Vagina (tissue), 2 donors: ENCODE data around the gene GPR142. TPM values are rescaled to one million over a fixed set of nuclear protein-coding genes. Genes with fewer than 3 reads are reported as not detected.

Experiments used
- DNase-seq, 2 donors: peaks; one replicate each; pipeline ENCODE4 v3.0.0-alpha.2; 2017; ENCODE audit errors: extremely low spot score in 2 of 2
- H3K27ac ChIP-seq: fragments of 200-600 bp; sonication (generic); one replicate; pipeline ENCODE4 v1.5.1; 2019
- H3K27me3 ChIP-seq: fragments of 200-600 bp; sonication (generic); one replicate; pipeline ENCODE4 v1.5.1; 2019
- H3K36me3 ChIP-seq, 2 donors: fragments of 200-600 bp; sonication (generic); one replicate each; pipeline ENCODE4 v1.5.1; 2017 to 2019
- H3K4me1 ChIP-seq: fragments of 200-600 bp; sonication (generic); one replicate; pipeline ENCODE4 v1.5.1; 2019
- H3K4me3 ChIP-seq, 2 donors: fragments of 200-600 bp; sonication (generic); 1 replicate in 1 of 2; 2 replicates in 1 of 2; pipeline ENCODE4 v1.5.1; 2016 to 2019
- H3K9me3 ChIP-seq: fragments of 200-600 bp; sonication (generic); one replicate; pipeline ENCODE4 v1.5.1; 2019
- POLR2A ChIP-seq, 2 donors: fragments of 450-650 bp; IDR thresholded peaks; one replicate each; pipeline ENCODE4 v1.6.1; 2017; ENCODE audit warnings: antibody characterized with exemption in 2 of 2, mild to moderate bottlenecking in 2 of 2, moderate library complexity in 2 of 2
- POLR2AphosphoS5 ChIP-seq, 2 donors: sonication (generic); formaldehyde crosslinking; IDR thresholded peaks; one replicate each; pipeline ENCODE4 v1.9.0; 2017; ENCODE audit warnings: antibody characterized with exemption in 2 of 2, mild to moderate bottlenecking in 2 of 2, low read depth in 1 of 2; ENCODE audit not compliant: insufficient read depth in 1 of 2
- intact Hi-C: fragments of 100-400 bp; cut with DNase I; formaldehyde crosslinking; loops from one replicate; pipeline ENCODE4 v1.15.1; 2023
- total RNA-seq: library from RNA; depleted of rRNA; stranded (reverse); fragments of >200 nt; gene quantifications from one replicate; pipeline ENCODE4 v1.2.3, GENCODE V29; 2016
- TF ChIP-seq, protein P1 (sequence below), 3 experiments: fragments of 450-650 bp in 2 of 3; fragments of 200-600 bp in 1 of 3; sonication (generic) in 1 of 3; IDR thresholded peaks; one replicate each; pipeline ENCODE4 v1.5.1; 2017 to 2019; ENCODE audit warnings: antibody characterized with exemption in 3 of 3, mild to moderate bottlenecking in 2 of 3, moderate library complexity in 2 of 3

GPR142 gene
- total RNA-seq, 1 donor from 2014 or later = 0.98 TPM

DNA sequence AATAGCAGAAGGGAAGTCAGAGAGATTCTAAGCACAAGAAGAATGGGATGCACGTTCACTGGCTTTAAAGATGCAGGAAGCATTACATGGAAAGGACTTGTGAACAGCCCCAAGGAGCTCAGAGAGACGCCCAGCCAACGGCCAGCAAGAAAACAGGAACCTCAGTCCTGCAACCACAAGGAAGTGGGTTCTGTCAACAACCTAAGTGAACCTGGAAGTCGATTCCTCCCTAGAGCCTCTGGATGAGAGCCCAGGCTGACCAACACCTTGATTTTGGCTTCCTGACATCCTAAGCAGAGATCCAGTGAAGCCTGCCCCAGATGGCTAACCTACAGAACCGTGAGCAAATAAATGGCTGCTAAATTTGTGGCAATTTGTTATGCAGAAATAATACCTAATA is 24.5 kb downstream of the GPR142 start:
- TF ChIP-seq, protein P1, sequence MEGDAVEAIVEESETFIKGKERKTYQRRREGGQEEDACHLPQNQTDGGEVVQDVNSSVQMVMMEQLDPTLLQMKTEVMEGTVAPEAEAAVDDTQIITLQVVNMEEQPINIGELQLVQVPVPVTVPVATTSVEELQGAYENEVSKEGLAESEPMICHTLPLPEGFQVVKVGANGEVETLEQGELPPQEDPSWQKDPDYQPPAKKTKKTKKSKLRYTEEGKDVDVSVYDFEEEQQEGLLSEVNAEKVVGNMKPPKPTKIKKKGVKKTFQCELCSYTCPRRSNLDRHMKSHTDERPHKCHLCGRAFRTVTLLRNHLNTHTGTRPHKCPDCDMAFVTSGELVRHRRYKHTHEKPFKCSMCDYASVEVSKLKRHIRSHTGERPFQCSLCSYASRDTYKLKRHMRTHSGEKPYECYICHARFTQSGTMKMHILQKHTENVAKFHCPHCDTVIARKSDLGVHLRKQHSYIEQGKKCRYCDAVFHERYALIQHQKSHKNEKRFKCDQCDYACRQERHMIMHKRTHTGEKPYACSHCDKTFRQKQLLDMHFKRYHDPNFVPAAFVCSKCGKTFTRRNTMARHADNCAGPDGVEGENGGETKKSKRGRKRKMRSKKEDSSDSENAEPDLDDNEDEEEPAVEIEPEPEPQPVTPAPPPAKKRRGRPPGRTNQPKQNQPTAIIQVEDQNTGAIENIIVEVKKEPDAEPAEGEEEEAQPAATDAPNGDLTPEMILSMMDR (IDR thresholded peaks at IDR 0.05) = no peak
- H3K27ac ChIP-seq = no peak overlapping the region
- intact Hi-C loops = no loop called here
- no peaks in the 10 kb centered on the region for H3K4me1 ChIP-seq
- H3K27me3 ChIP-seq = no peaks in the 10 kb centered on the region
- H3K36me3 ChIP-seq = no peaks in the 10 kb centered on the region
- H3K9me3 ChIP-seq = no peaks in the 10 kb centered on the region
- H3K4me3 ChIP-seq = no peak overlapping the region
- no peak for DNase-seq

DNA sequence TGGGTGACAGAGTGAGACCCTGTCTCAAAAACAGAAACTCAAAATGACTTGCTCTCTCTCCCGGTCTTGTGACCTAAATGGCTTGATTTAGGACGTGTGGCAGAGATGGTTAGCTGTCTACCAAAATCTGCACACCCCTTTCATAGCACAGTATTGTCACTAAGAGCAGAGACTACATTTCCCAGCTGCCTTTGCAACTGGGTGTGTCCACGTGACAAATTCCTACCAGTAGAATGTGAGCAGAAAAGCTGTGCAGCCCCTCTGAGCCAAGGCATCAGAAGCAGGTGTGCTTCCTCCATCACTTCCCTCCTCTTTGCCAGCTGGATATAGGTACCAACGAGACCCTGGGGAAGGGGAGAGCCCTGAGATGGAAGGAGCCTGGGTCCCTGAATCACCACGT is 25.5 kb downstream of the GPR142 start:
- TF ChIP-seq, protein P1 (IDR thresholded peaks at IDR 0.05) = no peak
- TF ChIP-seq POLR2AphosphoS5 (IDR thresholded peaks at IDR 0.05; ENCODE audit: insufficient read depth in 1 of 2, low read depth in 1 of 2) (no peak), POLR2A (IDR thresholded peaks at IDR 0.05) (no peak)
- Histone ChIP-seq H3K4me3 (no peak overlapping the region), H3K4me1 (no peaks in the 10 kb centered on the region), H3K36me3 (no peaks in the 10 kb centered on the region), H3K9me3 (no peaks in the 10 kb centered on the region), H3K27ac (no peak overlapping the region), H3K27me3 (no peaks in the 10 kb centered on the region)
- DNase-seq = no peak
- intact Hi-C loops = no loop called here

DNA sequence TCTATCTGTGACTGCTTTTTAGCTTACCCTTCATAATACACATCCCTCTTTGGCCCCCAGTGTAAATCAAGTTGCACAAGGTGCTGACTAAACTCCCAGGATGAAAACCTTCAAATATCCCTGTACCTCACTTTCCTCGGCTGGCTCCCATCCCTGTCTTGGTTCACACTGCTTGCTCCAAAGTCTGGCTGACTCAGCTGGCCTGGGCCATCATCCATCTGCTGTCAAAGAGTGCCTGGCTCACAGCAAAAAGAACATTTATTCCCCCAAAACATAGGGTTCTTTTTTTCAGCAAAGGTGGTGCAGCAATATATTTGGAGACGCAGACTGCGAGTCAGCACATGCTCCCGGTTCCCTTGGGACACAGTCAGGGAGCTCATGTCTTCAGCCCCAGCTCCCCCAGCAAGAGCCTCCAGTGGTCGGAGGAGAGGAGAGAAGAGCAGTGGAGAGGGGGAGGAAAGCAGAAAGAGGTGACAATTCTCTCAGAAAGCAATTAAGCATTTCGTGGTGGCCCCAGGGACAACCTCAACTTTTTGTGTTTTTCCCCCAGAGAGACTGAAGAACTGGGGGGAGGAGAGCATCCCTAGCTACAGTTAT is 26.1 kb downstream of the GPR142 start:
- TF ChIP-seq, protein P1 (IDR thresholded peaks at IDR 0.05) = no peak
- TF ChIP-seq POLR2AphosphoS5 (IDR thresholded peaks at IDR 0.05; ENCODE audit: insufficient read depth in 1 of 2, low read depth in 1 of 2) (no peak), POLR2A (IDR thresholded peaks at IDR 0.05) (no peak)
- Histone ChIP-seq H3K36me3 (no peaks in the 10 kb centered on the region), H3K9me3 (no peaks in the 10 kb centered on the region), H3K4me1 (no peaks in the 10 kb centered on the region), H3K27me3 (no peaks in the 10 kb centered on the region), H3K4me3 (no peak overlapping the region), H3K27ac (no peak overlapping the region)
- DNase-seq = no peak
- intact Hi-C loops = no loop called here

DNA sequence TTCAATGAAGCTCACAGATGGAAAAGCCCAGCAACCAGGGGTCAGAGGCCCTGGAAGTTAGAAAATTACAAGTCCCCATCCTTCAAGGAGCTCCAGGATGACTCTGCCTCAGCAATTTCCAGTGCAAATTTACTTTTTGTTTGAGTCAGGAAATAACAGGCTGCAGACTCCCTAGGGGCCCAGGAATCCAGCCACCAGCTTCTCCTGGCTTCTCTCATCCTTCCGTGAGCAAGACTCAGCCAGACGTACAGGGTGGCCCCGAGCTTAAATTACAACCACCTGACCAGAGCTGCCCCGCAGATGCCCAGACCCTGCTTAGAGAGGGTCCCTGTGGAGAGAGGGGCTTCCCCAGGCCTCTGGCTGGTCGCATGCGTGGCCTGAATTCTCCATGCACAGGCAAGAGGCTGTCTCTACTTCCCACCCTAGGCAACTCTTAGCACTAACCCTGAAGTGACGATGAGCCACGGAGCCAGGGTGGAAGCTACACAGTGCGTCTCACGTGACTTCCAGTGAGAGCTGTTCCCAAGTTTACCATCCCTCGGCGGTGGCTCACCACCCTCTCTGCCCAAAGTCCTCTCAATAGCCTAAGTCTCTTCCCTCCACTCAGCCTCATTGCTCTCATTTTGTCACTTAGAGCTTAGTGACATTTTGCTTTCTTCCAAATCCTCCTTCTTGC is 27.1 kb downstream of the GPR142 start:
- no peak overlapping the region for H3K4me3 ChIP-seq
- intact Hi-C loops = no loop called here
- no peaks in the 10 kb centered on the region for H3K4me1 ChIP-seq
- H3K9me3 ChIP-seq = no peaks in the 10 kb centered on the region
- H3K27me3 ChIP-seq = no peaks in the 10 kb centered on the region
- no peak overlapping the region for H3K27ac ChIP-seq
- no peak for DNase-seq
- H3K36me3 ChIP-seq = no peaks in the 10 kb centered on the region
- TF ChIP-seq POLR2A (IDR thresholded peaks at IDR 0.05) (no peak), POLR2AphosphoS5 (IDR thresholded peaks at IDR 0.05; ENCODE audit: insufficient read depth in 1 of 2, low read depth in 1 of 2) (no peak)
- TF ChIP-seq, protein P1 (IDR thresholded peaks at IDR 0.05) = no peak

DNA sequence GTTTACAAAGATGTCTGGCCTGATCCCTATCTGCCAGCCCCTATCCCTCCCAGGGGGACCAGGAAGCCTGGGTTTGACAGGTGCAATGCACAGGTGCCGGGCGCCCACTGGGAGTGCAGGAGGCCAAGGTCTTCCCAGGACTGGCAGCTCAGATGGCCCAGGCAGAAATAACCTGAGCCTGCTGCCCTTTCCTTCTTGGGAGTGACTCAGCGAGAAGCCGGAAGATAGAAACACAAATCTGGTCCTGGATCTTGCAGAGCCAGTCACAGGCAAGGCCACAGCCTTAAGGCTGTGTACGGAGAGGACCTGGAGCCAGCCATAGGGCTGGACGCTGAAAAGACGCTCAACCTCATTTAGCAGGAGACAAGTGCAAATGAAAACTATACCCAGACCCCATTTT is 27.7 kb downstream of the GPR142 start:
- Histone ChIP-seq H3K4me3 (no peak overlapping the region), H3K9me3 (no peaks in the 10 kb centered on the region), H3K27ac (no peak overlapping the region), H3K4me1 (no peaks in the 10 kb centered on the region), H3K36me3 (no peaks in the 10 kb centered on the region), H3K27me3 (no peaks in the 10 kb centered on the region)
- intact Hi-C loops = no loop called here
- DNase-seq = no peak
- TF ChIP-seq POLR2AphosphoS5 (IDR thresholded peaks at IDR 0.05; ENCODE audit: insufficient read depth in 1 of 2, low read depth in 1 of 2) (no peak), POLR2A (IDR thresholded peaks at IDR 0.05) (no peak)
- TF ChIP-seq, protein P1 (IDR thresholded peaks at IDR 0.05) = no peak
